Parathyroid adenoma (tissue), 2 donors: ENCODE data around the gene ANO9.

Experiments used
- H2AFZ ChIP-seq: fragments of 300-600 bp; sonication (generic); one replicate; pipeline ENCODE4 v1.7.0; 2017; ENCODE audit warnings: antibody characterized with exemption, mild to moderate bottlenecking
- H3K27ac ChIP-seq: fragments of 300-600 bp; sonication (generic); one replicate; pipeline ENCODE4 v1.7.0; 2017
- H3K27me3 ChIP-seq: fragments of 300-600 bp; sonication (generic); one replicate; pipeline ENCODE4 v1.7.0; 2017; ENCODE audit warnings: low read length; ENCODE audit not compliant: control insufficient read depth, insufficient read depth
- H3K36me3 ChIP-seq: fragments of 300-600 bp; sonication (generic); one replicate; pipeline ENCODE4 v1.7.0; 2017; ENCODE audit warnings: low read length; ENCODE audit not compliant: control insufficient read depth, insufficient read depth
- H3K4me1 ChIP-seq: fragments of 300-600 bp; sonication (generic); one replicate; pipeline ENCODE4 v1.7.0; 2017; ENCODE audit warnings: control low read depth
- H3K4me2 ChIP-seq: fragments of 300-600 bp; sonication (generic); one replicate; pipeline ENCODE4 v1.7.0; 2017; ENCODE audit warnings: low read length
- H3K4me3 ChIP-seq: fragments of 300-600 bp; sonication (generic); one replicate; pipeline ENCODE4 v1.7.0; 2017; ENCODE audit warnings: low read depth, low read length
- H3K79me2 ChIP-seq: fragments of 300-600 bp; sonication (generic); one replicate; pipeline ENCODE4 v1.7.0; 2017; ENCODE audit warnings: control low read depth
- H3K9ac ChIP-seq: fragments of 300-600 bp; sonication (generic); one replicate; pipeline ENCODE4 v1.7.0; 2017; ENCODE audit warnings: mild to moderate bottlenecking
- H3K9me3 ChIP-seq: fragments of 300-600 bp; sonication (generic); one replicate; pipeline ENCODE4 v1.7.0; 2017; ENCODE audit warnings: low read length; ENCODE audit not compliant: control insufficient read depth
- TF ChIP-seq, protein P1 (sequence below): fragments of 300-600 bp; sonication (generic); IDR thresholded peaks from one replicate; pipeline ENCODE4 v1.7.0; 2017; ENCODE audit warnings: antibody characterized with exemption, mild to moderate bottlenecking
- donor health status: primary hyperparathyroidism.

Gene ANO9

DNA sequence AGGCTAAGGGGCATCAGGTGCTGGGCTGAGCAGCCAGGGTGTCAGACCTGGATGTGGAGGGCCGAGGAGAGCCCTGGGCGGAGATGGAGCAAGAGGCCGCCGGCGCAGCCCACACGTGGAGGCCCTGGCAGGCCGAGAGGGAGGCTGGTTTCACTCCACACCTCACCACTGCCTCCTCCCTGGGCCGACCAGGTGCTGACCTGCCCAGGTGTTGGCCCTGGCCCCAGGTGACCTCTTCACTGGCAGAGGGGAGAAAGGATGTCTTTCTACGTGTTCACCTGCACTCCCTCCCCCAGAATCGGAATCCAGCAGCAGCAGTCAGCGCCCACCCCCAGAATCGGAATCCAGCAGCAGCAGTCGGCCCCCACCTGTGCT is 781 bp downstream of the ANO9 start:
- Histone ChIP-seq H3K79me2 (no peaks in the 10 kb centered on the region), H3K27ac (no peak overlapping the region), H3K9me3 (no peaks in the 10 kb centered on the region), H3K4me1 (no peaks in the 10 kb centered on the region), H2AFZ (no peak overlapping the region), H3K27me3 (no peaks in the 10 kb centered on the region), H3K4me3 (no peak overlapping the region), H3K4me2 (no peak overlapping the region), H3K36me3 (no peaks in the 10 kb centered on the region), H3K9ac (no peak overlapping the region)
- TF ChIP-seq, protein P1, sequence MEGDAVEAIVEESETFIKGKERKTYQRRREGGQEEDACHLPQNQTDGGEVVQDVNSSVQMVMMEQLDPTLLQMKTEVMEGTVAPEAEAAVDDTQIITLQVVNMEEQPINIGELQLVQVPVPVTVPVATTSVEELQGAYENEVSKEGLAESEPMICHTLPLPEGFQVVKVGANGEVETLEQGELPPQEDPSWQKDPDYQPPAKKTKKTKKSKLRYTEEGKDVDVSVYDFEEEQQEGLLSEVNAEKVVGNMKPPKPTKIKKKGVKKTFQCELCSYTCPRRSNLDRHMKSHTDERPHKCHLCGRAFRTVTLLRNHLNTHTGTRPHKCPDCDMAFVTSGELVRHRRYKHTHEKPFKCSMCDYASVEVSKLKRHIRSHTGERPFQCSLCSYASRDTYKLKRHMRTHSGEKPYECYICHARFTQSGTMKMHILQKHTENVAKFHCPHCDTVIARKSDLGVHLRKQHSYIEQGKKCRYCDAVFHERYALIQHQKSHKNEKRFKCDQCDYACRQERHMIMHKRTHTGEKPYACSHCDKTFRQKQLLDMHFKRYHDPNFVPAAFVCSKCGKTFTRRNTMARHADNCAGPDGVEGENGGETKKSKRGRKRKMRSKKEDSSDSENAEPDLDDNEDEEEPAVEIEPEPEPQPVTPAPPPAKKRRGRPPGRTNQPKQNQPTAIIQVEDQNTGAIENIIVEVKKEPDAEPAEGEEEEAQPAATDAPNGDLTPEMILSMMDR = no peak

DNA sequence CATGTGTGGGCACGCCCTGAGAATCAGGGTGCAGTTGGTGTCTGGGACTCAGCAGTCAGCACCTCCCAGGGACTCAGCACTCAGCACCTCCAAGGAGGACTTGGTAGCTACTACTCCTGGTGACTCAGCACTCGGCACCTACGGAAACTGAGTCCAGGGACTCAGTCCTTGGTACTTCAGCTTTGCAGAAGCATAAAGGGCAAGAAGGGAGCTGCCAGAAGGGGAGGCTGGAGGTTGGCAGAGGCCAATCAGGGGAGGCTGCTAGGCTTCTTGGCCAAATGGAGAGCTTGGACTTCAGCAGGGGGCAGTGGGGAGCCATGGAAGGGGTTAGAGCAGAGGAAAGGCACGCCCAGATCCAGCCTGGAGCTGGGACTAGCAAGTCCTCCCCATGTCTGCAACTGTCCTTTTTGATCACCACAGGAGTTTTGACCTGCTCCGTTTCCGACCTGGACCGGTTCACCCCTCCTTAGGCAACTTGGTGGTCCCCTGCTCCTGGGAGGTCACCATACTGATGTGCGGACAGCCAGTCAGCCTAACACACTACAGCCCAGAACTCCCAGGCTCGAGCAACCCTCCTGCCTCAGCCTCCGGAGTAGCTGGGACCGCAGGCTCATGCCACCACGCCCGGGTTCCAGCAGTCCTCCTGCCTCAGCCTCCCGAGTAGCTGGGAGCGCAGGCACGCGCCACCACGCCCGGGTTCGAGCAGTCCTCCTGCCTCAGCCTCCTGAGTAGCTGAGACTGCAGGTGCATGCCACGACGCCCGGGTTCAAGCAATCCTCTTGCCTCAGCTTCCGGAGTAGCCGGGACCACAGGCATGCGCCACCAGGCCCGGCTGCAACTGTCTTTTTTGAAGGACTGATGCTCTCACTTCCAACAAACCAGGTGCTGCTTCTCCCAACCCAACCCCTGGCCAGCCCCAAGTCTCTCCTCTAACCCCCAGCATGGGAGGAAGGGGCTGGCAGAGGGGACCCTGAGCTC is 1.5 kb downstream of the ANO9 start:
- Histone ChIP-seq H3K4me1 (no peaks in the 10 kb centered on the region), H3K4me3 (no peak overlapping the region), H3K27me3 (no peaks in the 10 kb centered on the region), H3K9ac (no peak overlapping the region), H3K4me2 (no peak overlapping the region), H3K9me3 (no peaks in the 10 kb centered on the region), H2AFZ (no peak overlapping the region), H3K36me3 (no peaks in the 10 kb centered on the region), H3K79me2 (no peaks in the 10 kb centered on the region), H3K27ac (no peak overlapping the region)
- TF ChIP-seq, protein P1 = no peak

DNA sequence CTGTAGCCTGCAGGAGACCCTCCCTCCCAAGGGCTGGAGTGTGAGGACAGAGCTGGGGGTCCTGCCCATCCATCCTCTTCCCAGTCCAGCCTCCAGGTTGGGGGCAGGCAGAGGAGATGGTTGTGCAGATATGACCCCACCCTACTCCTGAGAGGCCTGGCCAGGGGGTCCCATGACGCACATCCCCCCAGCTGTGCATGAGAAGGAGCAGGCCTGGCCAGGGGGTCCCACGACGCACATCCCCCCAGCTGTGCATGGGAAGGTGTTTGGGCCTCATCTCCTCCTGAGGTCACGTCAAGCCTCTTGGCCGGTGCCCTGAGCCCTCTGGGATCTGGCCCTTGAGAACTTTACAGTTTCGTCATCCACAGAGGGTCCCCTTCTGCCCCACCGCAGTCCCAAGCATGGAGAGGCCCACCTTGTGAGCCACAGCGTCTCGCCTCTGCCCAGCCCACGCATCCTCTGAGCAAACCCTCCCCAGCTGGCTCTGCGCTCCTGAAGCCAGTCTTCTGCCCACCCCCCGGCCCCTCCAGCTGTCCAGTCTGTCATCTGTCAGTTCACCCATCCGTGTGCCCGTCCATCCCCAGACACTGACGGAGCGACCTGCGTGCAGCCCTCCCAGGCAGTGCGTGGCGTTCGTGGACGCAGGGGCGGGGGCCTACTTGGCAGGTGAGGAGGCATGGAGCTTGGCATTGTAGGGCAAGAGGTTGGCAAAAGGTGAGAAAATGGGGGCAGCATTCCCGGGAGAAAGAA is 2.3 kb downstream of the ANO9 start:
- Histone ChIP-seq H3K4me2 (no peak overlapping the region), H2AFZ (no peak overlapping the region), H3K9me3 (no peaks in the 10 kb centered on the region), H3K27me3 (no peaks in the 10 kb centered on the region), H3K4me1 (no peaks in the 10 kb centered on the region), H3K9ac (no peak overlapping the region), H3K36me3 (no peaks in the 10 kb centered on the region), H3K4me3 (no peak overlapping the region), H3K27ac (no peak overlapping the region), H3K79me2 (no peaks in the 10 kb centered on the region)
- TF ChIP-seq, protein P1 = no peak

DNA sequence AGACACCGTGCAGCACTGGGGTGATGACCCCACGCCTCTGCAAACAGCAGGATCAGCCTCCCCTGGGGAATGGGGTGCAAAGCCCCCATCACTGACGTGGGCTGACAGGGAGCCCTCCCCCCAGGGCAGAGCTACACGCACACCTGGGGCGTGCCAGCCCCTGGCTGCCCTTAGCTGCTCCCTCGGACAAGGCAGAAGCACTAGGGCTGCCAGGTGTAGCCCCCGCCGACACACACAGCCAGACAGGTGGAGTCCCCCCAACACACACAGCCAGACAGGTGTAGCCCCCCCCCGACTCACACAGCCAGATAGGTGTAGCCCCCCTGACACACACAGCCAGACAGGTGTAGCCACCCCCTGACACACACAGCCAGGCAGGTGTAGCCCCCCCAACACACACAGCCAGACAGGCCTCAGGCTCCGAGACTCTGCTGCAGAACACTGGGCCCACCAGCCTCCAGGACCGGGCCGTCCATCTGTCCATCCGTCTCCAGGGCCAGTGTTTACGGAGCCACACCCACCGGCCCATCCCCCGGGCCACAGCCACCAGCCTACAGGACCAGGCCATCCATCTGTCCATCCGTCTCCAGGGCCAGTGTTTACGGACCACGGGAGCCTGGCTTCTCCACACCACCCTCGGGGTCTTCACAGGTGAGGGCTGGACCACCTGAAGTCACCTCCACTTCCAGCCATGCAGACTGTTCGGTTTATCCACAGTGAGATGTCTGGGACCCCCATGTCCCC is 3.5 kb downstream of the ANO9 start:
- Histone ChIP-seq H3K36me3 (no peaks in the 10 kb centered on the region), H2AFZ (no peak overlapping the region), H3K4me1 (no peaks in the 10 kb centered on the region), H3K27me3 (no peaks in the 10 kb centered on the region), H3K9me3 (no peaks in the 10 kb centered on the region), H3K4me3 (no peak overlapping the region), H3K4me2 (no peak overlapping the region), H3K9ac (no peak overlapping the region), H3K27ac (no peak overlapping the region), H3K79me2 (no peaks in the 10 kb centered on the region)
- TF ChIP-seq, protein P1 = no peak
